ENCODE data around the gene HOXD10. TPM values are rescaled to one million over a fixed set of nuclear protein-coding genes. Genes with fewer than 3 reads are reported as not detected.
A peak's percentile ranks its signal among the peaks of the same experiment; 100 is the strongest.

HOXD10 gene
- total RNA-seq, 2 donors from 2014 or later, result 10.4 to 32.5 TPM

DNA sequence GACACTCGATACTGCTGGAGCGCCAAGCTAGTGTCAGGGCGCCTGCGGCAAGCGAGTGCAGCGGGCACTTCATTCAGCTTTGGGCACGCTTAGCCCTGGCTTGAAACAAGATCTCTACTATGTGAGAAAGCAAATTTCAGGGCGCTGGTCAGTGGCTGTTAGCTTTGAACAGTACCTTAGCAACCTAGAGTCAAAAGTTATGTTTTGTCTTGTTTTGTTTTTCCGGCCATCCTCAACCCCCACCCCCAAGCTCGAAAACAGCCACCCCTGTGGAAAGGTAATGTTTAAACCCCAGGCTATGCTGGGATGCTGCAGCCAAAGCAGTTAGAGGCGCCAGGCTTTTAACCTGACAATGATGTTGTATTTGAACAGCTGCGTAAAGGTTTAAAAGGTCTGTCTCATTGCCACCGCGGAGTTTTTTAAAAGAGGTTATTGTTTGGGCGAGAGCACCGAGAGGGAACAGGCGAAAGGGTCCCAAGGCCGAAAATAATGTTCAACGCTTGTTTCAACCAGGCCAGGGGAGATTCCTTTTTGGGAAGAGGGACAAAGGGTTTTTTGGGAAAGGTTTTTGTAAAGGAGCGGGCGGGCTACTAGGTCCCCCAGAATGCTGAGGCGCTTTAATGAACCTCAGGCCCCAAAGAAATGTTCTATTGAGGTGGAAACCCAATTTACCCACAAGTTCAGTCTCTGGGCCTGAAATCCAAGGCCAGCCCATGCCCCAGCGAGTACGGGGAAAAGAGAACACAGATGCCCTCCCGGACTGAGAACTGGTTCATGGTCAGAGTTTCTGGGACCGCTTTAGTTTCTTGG lies 2.3 kb upstream of the HOXD10 start:
- intact Hi-C loops (cut with DNase I), result no loop called here
- Histone ChIP-seq H3K36me3 (no peaks in the 10 kb centered on the region), H3K27ac (peak overlapping the region; percentile 42 to 56), H3K27me3 (replicated peaks; ENCODE audit: insufficient read depth) (peaks cover 17% of the 10 kb centered on the region), H3K4me3 (peak overlapping the region in 1 of 2 donors; percentile 10), H3K9me3 (no peaks in the 10 kb centered on the region), H3K4me1 (replicated peaks) (no peaks in the 10 kb centered on the region)
- no peak for DNase-seq (ENCODE audit: low spot score)
- TF ChIP-seq POLR2AphosphoS5 (IDR thresholded peaks at IDR 0.05), result no peak
- TF ChIP-seq, protein P1, sequence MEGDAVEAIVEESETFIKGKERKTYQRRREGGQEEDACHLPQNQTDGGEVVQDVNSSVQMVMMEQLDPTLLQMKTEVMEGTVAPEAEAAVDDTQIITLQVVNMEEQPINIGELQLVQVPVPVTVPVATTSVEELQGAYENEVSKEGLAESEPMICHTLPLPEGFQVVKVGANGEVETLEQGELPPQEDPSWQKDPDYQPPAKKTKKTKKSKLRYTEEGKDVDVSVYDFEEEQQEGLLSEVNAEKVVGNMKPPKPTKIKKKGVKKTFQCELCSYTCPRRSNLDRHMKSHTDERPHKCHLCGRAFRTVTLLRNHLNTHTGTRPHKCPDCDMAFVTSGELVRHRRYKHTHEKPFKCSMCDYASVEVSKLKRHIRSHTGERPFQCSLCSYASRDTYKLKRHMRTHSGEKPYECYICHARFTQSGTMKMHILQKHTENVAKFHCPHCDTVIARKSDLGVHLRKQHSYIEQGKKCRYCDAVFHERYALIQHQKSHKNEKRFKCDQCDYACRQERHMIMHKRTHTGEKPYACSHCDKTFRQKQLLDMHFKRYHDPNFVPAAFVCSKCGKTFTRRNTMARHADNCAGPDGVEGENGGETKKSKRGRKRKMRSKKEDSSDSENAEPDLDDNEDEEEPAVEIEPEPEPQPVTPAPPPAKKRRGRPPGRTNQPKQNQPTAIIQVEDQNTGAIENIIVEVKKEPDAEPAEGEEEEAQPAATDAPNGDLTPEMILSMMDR (IDR thresholded peaks at IDR 0.05), result no peak
- TF ChIP-seq POLR2A (IDR thresholded peaks at IDR 0.05), result no peak
- 48% methylated on average over 26 of the region's 26 CpGs for WGBS

DNA sequence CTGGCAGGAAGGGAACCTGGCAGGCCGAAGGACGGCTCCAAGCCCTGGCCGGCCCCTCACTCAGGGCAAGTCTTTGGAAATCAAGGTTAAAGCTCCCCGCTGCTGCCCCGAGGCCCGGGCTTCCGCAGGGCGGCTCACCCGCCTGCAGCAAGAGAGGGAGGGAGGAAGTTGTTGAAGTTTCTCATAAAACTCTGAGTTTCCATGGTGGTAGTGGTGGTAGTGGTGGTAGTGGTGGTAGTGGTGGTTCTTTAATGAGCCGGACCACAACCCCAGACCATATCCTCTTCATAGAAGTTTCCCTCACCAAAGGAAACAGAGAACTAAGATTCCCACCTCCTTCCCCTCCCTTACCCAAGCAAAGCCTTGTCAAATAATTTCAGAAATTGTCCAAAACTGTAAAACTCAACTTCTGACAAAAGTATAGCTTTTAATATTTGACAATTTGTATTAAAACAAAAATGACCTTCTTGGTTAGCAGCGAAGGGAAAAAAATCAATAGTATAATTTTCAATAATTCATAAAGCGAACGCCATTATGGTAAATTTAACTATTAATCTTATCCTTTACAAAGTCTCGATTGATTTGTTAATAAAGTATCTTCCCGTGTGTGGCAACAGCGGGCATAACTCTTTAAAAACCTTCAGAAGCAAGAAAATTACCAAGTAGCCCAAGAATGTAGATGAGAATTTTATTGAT lies 1.5 kb upstream of the HOXD10 start:
- Histone ChIP-seq H3K36me3 (no peaks in the 10 kb centered on the region), H3K9me3 (no peaks in the 10 kb centered on the region), H3K4me3 (no peak overlapping the region), H3K27ac (peak overlapping the region; percentile 42 to 56), H3K27me3 (replicated peaks; ENCODE audit: insufficient read depth) (peaks cover 12% of the 10 kb centered on the region), H3K4me1 (replicated peaks) (no peaks in the 10 kb centered on the region)
- WGBS, result 60% methylated on average over 16 of the region's 16 CpGs
- intact Hi-C loops (cut with DNase I), result no loop called here
- no peak for DNase-seq (ENCODE audit: low spot score)
- no peak for TF ChIP-seq POLR2AphosphoS5 (IDR thresholded peaks at IDR 0.05)
- TF ChIP-seq, protein P1 (IDR thresholded peaks at IDR 0.05), result no peak
- no peak for TF ChIP-seq POLR2A (IDR thresholded peaks at IDR 0.05)

DNA sequence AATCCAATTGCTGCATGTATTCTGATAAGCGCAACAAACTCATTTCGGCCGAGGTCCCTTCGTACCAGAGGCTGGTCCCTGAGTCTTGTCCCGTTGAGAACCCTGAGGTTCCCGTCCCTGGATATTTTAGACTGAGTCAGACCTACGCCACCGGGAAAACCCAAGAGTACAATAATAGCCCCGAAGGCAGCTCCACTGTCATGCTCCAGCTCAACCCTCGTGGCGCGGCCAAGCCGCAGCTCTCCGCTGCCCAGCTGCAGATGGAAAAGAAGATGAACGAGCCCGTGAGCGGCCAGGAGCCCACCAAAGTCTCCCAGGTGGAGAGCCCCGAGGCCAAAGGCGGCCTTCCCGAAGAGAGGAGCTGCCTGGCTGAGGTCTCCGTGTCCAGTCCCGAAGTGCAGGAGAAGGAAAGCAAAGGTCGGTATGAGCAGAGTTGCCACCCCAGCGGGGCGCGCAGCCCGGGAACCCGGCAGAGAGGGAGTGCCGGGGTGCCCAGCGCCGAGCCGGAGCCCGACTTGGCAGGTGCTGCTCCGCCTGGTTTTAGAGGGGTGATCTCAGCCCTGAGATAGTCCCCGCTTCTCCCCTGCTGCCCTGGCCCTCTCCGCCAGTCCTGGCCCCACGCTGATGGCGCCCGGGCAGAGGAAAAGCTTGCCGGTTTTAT lies 714 bp downstream of the HOXD10 start:
- H3K36me3 ChIP-seq, result no peaks in the 10 kb centered on the region
- WGBS, result 53% methylated on average over 39 of the region's 40 CpGs
- H3K27ac ChIP-seq, result peak overlapping the region in 1 of 2 donors; percentile 47
- H3K4me3 ChIP-seq, result no peak overlapping the region
- TF ChIP-seq, protein P1 (IDR thresholded peaks at IDR 0.05), result no peak
- no peak for TF ChIP-seq POLR2AphosphoS5 (IDR thresholded peaks at IDR 0.05)
- TF ChIP-seq POLR2A (IDR thresholded peaks at IDR 0.05), result no peak
- H3K4me1 ChIP-seq (replicated peaks), result no peaks in the 10 kb centered on the region
- no peaks in the 10 kb centered on the region for H3K9me3 ChIP-seq
- H3K27me3 ChIP-seq (replicated peaks; ENCODE audit: insufficient read depth), result peaks cover 10% of the 10 kb centered on the region
- intact Hi-C loops (cut with DNase I), result no loop called here
- no peak for DNase-seq (ENCODE audit: low spot score)

DNA sequence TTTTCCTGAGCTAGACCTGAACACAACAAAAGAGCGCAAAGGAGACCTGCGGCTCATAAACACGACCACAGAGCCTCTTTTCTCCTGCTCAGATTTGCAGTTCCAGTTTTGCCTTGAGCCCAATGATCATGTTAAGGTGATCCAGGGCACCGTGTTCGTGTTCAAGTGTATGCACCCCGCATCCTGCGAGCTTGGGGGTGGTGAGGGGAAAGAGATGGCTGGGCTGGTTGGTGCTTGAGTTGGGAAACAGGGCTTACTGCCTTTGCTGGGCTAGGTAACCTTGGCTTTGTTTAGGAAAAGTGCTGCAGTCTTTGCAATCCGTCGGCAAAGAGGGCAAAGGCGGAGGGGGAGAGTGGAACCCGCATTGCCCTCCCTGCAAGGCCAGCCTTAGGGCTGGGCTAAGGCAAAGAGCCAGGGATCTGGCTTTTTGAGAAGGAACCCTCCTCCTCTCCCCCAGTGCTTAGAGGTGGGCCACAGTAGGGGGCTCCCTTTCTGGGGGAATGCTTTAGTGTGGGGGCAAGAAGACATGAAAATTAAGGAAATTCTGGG lies 1.3 kb downstream of the HOXD10 start:
- TF ChIP-seq POLR2AphosphoS5 (IDR thresholded peaks at IDR 0.05) (no peak), POLR2A (IDR thresholded peaks at IDR 0.05) (no peak)
- TF ChIP-seq, protein P1 (IDR thresholded peaks at IDR 0.05), result no peak
- Histone ChIP-seq H3K36me3 (no peaks in the 10 kb centered on the region), H3K4me1 (replicated peaks) (no peaks in the 10 kb centered on the region), H3K27me3 (replicated peaks; ENCODE audit: insufficient read depth) (peaks cover 6% of the 10 kb centered on the region), H3K4me3 (no peak overlapping the region), H3K27ac (peak overlapping the region in 1 of 2 donors; percentile 47), H3K9me3 (no peaks in the 10 kb centered on the region)
- WGBS, result 66% methylated on average over 11 of the region's 11 CpGs
- DNase-seq (ENCODE audit: low spot score), result no peak
- intact Hi-C loops (cut with DNase I), result no loop called here
